ENCODE measurements around the gene FNDC7.

- TF ChIP-seq ZBTB7A (IDR thresholded peaks at IDR 0.05; ENCODE audit: low read depth) (no peak), MAX (IDR thresholded peaks at IDR 0.05) (no peak), CEBPB (IDR thresholded peaks at IDR 0.05) (no peak), RAD21 (IDR thresholded peaks at IDR 0.05; ENCODE audit: low read depth) (no peak)
Measured at GRCh38 chr1:108668777-108669176, 43.9 kb upstream of the FNDC7 start.

Measured in Ishikawa (cell line).